GM18499 (cell line): ENCODE results near the gene IL23A.
"Not testable (repeated sequence)": the region's sequence is repeated elsewhere in the genome, so short reads cannot be mapped to it uniquely, and the experiment has no call there.

ENCODE experiments used
- ATAC-seq: cut with Tn5 transposase; IDR thresholded peaks from one replicate; pipeline ENCODE4 v1.9.1; 2021; ENCODE audit warnings: moderate number of reproducible peaks; ENCODE audit not compliant: insufficient read depth, unreplicated experiment

Gene IL23A

GRCh38 chr12:56338308-56339157, at the start of gene IL23A:
Gene IL23A, plus strand, starts transcription at chr12:56338884. Its CDS starts 161 bp downstream, at chr12:56339045.
- ATAC-seq = no peak

- ATAC-seq = no peak
Measured at GRCh38 chr12:56293795-56294194, 44.9 kb upstream of the IL23A start.

GRCh38 chr12:56296295-56296694, 42.4 kb upstream of the IL23A start:
- ATAC-seq = no peak

GRCh38 chr12:56297400-56297799, 41.3 kb upstream of the IL23A start:
- no peak for ATAC-seq

GRCh38 chr12:56298828-56299227, 39.9 kb upstream of the IL23A start:
- ATAC-seq = no peak

GRCh38 chr12:56299308-56299852, 39.3 kb upstream of the IL23A start:
- ATAC-seq = peak; percentile 3

GRCh38 chr12:56299853-56300643, 38.6 kb upstream of the IL23A start, which contains the start of gene CS:
Gene CS, minus strand, starts transcription at chr12:56300330. Its CDS starts 129 bp downstream, at chr12:56300201.
- peak; percentile 69 for ATAC-seq

- no peak for ATAC-seq
Measured at GRCh38 chr12:56300644-56301464, 37.8 kb upstream of the IL23A start.

GRCh38 chr12:56304276-56304675, 34.4 kb upstream of the IL23A start:
- no peak for ATAC-seq

GRCh38 chr12:56304872-56305590, 33.7 kb upstream of the IL23A start:
- ATAC-seq = no peak

GRCh38 chr12:56307221-56307965, 31.3 kb upstream of the IL23A start:
- ATAC-seq = no peak

GRCh38 chr12:56308714-56309113, 30.0 kb upstream of the IL23A start:
- no peak for ATAC-seq

- no peak for ATAC-seq
Measured at GRCh38 chr12:56311003-56311402, 27.7 kb upstream of the IL23A start.

GRCh38 chr12:56315249-56315621, 23.4 kb upstream of the IL23A start:
- no peak for ATAC-seq

GRCh38 chr12:56315622-56316473, 22.8 kb upstream of the IL23A start, which contains the start of gene CNPY2:
Gene CNPY2, minus strand, starts transcription at chr12:56315988. Its CDS starts 771 bp downstream, at chr12:56315217.
- peak; percentile 77 for ATAC-seq

- ATAC-seq = no peak
Measured at GRCh38 chr12:56317675-56318074, 21.0 kb upstream of the IL23A start.

- ATAC-seq = no peak
Measured at GRCh38 chr12:56321027-56321426, 17.7 kb upstream of the IL23A start.

GRCh38 chr12:56321610-56322009, 17.1 kb upstream of the IL23A start:
- ATAC-seq = not testable (repeated sequence)
